ENCODE measurements around the gene CALML5.

DNA sequence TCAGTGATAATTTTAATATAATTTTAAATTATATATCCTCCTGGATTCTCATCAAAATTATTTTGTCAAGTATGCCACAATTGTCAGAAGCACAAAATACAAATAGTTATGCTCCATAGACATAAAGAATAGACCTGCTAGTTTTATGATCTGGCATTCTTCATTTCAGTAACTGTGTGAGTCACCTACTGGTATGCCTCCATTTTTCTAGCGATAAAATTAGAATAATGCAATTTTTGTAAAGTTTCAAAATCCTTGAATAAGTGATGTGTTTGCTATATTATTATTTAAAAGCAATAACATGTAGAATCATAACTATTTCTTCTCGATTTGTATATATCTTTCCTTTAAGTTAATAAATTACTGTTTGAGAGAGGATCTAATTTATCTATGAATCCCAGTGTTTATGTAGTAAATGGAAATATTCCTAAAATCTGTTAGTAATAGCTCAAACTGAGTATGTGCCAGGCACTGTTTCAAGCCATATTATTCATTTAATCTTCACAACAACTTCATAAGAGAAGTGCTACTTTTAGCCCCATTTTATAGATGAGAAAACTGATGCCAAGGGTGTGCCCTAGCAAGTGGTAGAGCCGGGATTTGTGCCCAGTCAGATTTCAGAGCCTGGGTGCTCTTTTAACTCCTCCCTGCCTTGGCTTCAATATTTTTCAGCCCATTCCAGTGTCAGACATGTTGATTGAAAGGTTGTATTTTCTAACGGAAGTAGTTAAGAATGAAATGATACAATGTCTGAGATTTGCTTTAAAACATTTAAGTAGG lies 48.6 kb downstream of the CALML5 start:
- TF ChIP-seq, protein P1, sequence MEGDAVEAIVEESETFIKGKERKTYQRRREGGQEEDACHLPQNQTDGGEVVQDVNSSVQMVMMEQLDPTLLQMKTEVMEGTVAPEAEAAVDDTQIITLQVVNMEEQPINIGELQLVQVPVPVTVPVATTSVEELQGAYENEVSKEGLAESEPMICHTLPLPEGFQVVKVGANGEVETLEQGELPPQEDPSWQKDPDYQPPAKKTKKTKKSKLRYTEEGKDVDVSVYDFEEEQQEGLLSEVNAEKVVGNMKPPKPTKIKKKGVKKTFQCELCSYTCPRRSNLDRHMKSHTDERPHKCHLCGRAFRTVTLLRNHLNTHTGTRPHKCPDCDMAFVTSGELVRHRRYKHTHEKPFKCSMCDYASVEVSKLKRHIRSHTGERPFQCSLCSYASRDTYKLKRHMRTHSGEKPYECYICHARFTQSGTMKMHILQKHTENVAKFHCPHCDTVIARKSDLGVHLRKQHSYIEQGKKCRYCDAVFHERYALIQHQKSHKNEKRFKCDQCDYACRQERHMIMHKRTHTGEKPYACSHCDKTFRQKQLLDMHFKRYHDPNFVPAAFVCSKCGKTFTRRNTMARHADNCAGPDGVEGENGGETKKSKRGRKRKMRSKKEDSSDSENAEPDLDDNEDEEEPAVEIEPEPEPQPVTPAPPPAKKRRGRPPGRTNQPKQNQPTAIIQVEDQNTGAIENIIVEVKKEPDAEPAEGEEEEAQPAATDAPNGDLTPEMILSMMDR (conservative IDR thresholded peaks at IDR 0.05; ENCODE audit: low read length): no peak
- no peak for TF ChIP-seq EZH2phosphoT487 (IDR thresholded peaks at IDR 0.05; ENCODE audit: borderline replicate concordance)
